Suprapubic skin (tissue), 4 donors: Measurements from ENCODE around the gene PUM1. TPM values are rescaled to one million over a fixed set of nuclear protein-coding genes. Genes with fewer than 3 reads are reported as not detected.

Source experiments
- DNase-seq, 2 donors: peaks; one replicate each; pipeline ENCODE4 v3.0.0-alpha.2; 2019; ENCODE audit warnings: low spot score in 2 of 2
- H3K27ac ChIP-seq: fragments of 200-600 bp; sonication (generic); one replicate; pipeline ENCODE4 v1.5.1; 2019
- H3K27me3 ChIP-seq: fragments of 200-600 bp; sonication (generic); one replicate; pipeline ENCODE4 v1.5.1; 2019
- H3K36me3 ChIP-seq: fragments of 200-600 bp; sonication (generic); one replicate; pipeline ENCODE4 v1.5.1; 2019
- H3K4me1 ChIP-seq: fragments of 200-600 bp; sonication (generic); one replicate; pipeline ENCODE4 v1.5.1; 2019
- H3K4me3 ChIP-seq: fragments of 200-600 bp; sonication (generic); one replicate; pipeline ENCODE4 v1.5.1; 2019; ENCODE audit warnings: mild to moderate bottlenecking
- H3K9me3 ChIP-seq: fragments of 200-600 bp; sonication (generic); one replicate; pipeline ENCODE4 v1.5.1; 2019
- CTCF ChIP-seq, 2 donors: fragments of 200-600 bp in 1 of 2; fragments of 450-650 bp in 1 of 2; sonication (generic) in 1 of 2; IDR thresholded peaks; one replicate each; pipeline ENCODE4 v1.5.1; 2016 to 2019; ENCODE audit warnings: antibody characterized with exemption in 2 of 2, mild to moderate bottlenecking in 1 of 2, moderate library complexity in 1 of 2
- EP300 ChIP-seq: sonication (generic); formaldehyde crosslinking; IDR thresholded peaks from one replicate; pipeline ENCODE4 v1.6.1; 2017; ENCODE audit warnings: antibody characterized with exemption
- POLR2A ChIP-seq, 2 donors: fragments of 450-650 bp; IDR thresholded peaks; one replicate each; pipeline ENCODE4 v1.6.1; 2017; ENCODE audit warnings: antibody characterized with exemption in 2 of 2, mild to moderate bottlenecking in 2 of 2, moderate library complexity in 2 of 2
- POLR2AphosphoS5 ChIP-seq, 3 donors: sonication (generic); formaldehyde crosslinking; IDR thresholded peaks; one replicate each; pipeline ENCODE4 v1.6.1; 2017; ENCODE audit warnings: antibody characterized with exemption in 3 of 3
- WGBS: methylation state at CpG from one replicate; pipeline ENCODE4 v1.1.5; 2018; 5-methylcytosine and 5-hydroxymethylcytosine counted together
- total RNA-seq, 4 donors: library from RNA; depleted of rRNA; stranded (reverse); fragments of >200 nt; gene quantifications; one replicate each; pipeline ENCODE4 v1.1.0, GENCODE V29; 2016

PUM1 gene
- total RNA-seq, 4 donors from 2014 or later, result 100 to 132 (median 110) TPM

DNA sequence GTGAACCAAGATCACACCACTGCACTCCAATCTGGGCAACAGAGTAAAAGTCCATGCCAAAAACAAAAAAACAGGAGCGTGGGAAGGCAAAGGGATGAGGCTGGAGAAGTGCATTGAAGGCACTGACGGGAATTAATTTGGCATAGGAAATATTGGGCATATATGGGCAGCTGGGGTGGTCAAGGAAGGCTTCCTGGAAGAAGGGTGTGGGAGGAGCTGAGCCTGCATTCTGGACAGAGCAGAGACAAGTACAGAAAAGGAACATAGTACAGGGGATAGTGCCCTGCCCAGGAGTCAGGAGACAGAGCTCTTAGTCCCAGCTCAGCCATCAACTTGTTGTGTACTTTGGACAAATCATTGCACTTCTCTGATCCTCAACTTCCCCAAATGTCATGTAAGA, 168.6 kb downstream of the PUM1 start:
- H3K4me1 ChIP-seq, result peaks cover under 1% of the 10 kb centered on the region
- H3K27me3 ChIP-seq, result no peaks in the 10 kb centered on the region
- no peak for DNase-seq
- no peak overlapping the region for H3K27ac ChIP-seq
- H3K4me3 ChIP-seq, result no peak overlapping the region
- TF ChIP-seq POLR2AphosphoS5 (IDR thresholded peaks at IDR 0.05) (no peak), EP300 (no peak), CTCF (IDR thresholded peaks at IDR 0.05) (no peak), POLR2A (IDR thresholded peaks at IDR 0.05) (no peak)
- H3K36me3 ChIP-seq, result no peaks in the 10 kb centered on the region
- 89% methylated on average over 2 of the region's 2 CpGs for WGBS
- H3K9me3 ChIP-seq, result no peaks in the 10 kb centered on the region

GRCh38 chr1:30895944-30896660, 169.4 kb downstream of the PUM1 start:
- Histone ChIP-seq H3K27ac (no peak overlapping the region), H3K9me3 (no peaks in the 10 kb centered on the region), H3K36me3 (no peaks in the 10 kb centered on the region), H3K4me1 (no peaks in the 10 kb centered on the region), H3K27me3 (no peaks in the 10 kb centered on the region), H3K4me3 (no peak overlapping the region)
- DNase-seq, result no peak
- WGBS, result 73% methylated on average over 6 of the region's 6 CpGs
- no peak for TF ChIP-seq CTCF (IDR thresholded peaks at IDR 0.05)
- TF ChIP-seq EP300, result no peak
- no peak for TF ChIP-seq POLR2A (IDR thresholded peaks at IDR 0.05)
- no peak for TF ChIP-seq POLR2AphosphoS5 (IDR thresholded peaks at IDR 0.05)

- no peaks in the 10 kb centered on the region for H3K4me1 ChIP-seq
- no peaks in the 10 kb centered on the region for H3K9me3 ChIP-seq
- 73% methylated on average over 6 of the region's 6 CpGs for WGBS
- no peak overlapping the region for H3K27ac ChIP-seq
- no peak for TF ChIP-seq POLR2A (IDR thresholded peaks at IDR 0.05)
- H3K4me3 ChIP-seq, result no peak overlapping the region
- no peak for DNase-seq
- no peaks in the 10 kb centered on the region for H3K36me3 ChIP-seq
- no peaks in the 10 kb centered on the region for H3K27me3 ChIP-seq
Measured at GRCh38 chr1:30895382-30895943, 170.1 kb downstream of the PUM1 start.

- no peak overlapping the region for H3K27ac ChIP-seq
- no peak for DNase-seq
- H3K27me3 ChIP-seq, result no peaks in the 10 kb centered on the region
- TF ChIP-seq POLR2A (IDR thresholded peaks at IDR 0.05) (no peak), EP300 (no peak), CTCF (IDR thresholded peaks at IDR 0.05) (no peak), POLR2AphosphoS5 (IDR thresholded peaks at IDR 0.05) (no peak)
- no peak overlapping the region for H3K4me3 ChIP-seq
- 77% methylated on average over 7 of the region's 7 CpGs for WGBS
- H3K9me3 ChIP-seq, result no peaks in the 10 kb centered on the region
- no peaks in the 10 kb centered on the region for H3K36me3 ChIP-seq
- H3K4me1 ChIP-seq, result no peaks in the 10 kb centered on the region
Measured at GRCh38 chr1:30894508-30894973, 171.0 kb downstream of the PUM1 start.

- Histone ChIP-seq H3K27me3 (no peaks in the 10 kb centered on the region), H3K9me3 (no peaks in the 10 kb centered on the region), H3K36me3 (no peaks in the 10 kb centered on the region), H3K4me3 (no peak overlapping the region), H3K4me1 (peaks cover under 1% of the 10 kb centered on the region), H3K27ac (no peak overlapping the region)
- 78% methylated on average over 9 of the region's 9 CpGs for WGBS
- TF ChIP-seq POLR2AphosphoS5 (IDR thresholded peaks at IDR 0.05) (no peak), CTCF (IDR thresholded peaks at IDR 0.05) (no peak)
- DNase-seq, result no peak
Measured at GRCh38 chr1:30893776-30894507, 171.6 kb downstream of the PUM1 start.
